Tibial nerve (tissue), 3 donors: ENCODE results near the gene MCHR1.

Experiments used
- POLR2A ChIP-seq, 2 donors: fragments of 450-650 bp; IDR thresholded peaks; one replicate each; pipeline ENCODE4 v1.6.1; 2017; ENCODE audit warnings: antibody characterized with exemption in 2 of 2, mild to moderate bottlenecking in 2 of 2, moderate library complexity in 2 of 2
- TF ChIP-seq, protein P1 (sequence below), 5 experiments: fragments of 200-600 bp in 3 of 5; fragments of 450-650 bp in 2 of 5; sonication (generic) in 3 of 5; IDR thresholded peaks; one replicate each; pipeline ENCODE4 v1.5.1; 2016 to 2019; ENCODE audit warnings: antibody characterized with exemption in 5 of 5, mild to moderate bottlenecking in 3 of 5, moderate library complexity in 2 of 5

DNA sequence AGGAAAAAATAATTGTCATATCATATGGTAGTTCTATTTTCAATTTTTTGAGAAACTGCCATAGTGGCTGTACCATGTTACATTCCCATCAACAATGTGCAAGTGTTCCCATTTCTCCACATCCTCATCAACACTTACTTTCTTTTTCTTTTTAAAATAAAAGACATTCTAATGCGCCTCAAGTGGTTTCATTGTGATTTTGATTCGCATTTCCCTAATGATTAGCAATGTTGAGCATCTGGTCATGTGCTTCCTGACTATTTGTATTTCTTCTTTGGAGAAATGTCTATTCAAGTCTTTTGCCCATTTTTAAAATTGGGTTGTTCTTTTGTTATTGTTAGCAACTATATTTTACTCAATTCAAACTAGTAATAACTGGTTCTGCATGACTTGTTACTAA lies 8.4 kb downstream of the MCHR1 start:
- no peak for TF ChIP-seq POLR2A (IDR thresholded peaks at IDR 0.05)
- TF ChIP-seq, protein P1, sequence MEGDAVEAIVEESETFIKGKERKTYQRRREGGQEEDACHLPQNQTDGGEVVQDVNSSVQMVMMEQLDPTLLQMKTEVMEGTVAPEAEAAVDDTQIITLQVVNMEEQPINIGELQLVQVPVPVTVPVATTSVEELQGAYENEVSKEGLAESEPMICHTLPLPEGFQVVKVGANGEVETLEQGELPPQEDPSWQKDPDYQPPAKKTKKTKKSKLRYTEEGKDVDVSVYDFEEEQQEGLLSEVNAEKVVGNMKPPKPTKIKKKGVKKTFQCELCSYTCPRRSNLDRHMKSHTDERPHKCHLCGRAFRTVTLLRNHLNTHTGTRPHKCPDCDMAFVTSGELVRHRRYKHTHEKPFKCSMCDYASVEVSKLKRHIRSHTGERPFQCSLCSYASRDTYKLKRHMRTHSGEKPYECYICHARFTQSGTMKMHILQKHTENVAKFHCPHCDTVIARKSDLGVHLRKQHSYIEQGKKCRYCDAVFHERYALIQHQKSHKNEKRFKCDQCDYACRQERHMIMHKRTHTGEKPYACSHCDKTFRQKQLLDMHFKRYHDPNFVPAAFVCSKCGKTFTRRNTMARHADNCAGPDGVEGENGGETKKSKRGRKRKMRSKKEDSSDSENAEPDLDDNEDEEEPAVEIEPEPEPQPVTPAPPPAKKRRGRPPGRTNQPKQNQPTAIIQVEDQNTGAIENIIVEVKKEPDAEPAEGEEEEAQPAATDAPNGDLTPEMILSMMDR (IDR thresholded peaks at IDR 0.05), result no peak
